ENCODE measurements around the gene RIN3. TPM values are rescaled to one million over a fixed set of nuclear protein-coding genes. Genes with fewer than 3 reads are reported as not detected.

RIN3 gene
- total RNA-seq, 1 donor from 2014 or later: 12.7 TPM

GRCh38 chr14:92619671-92620456, 106.3 kb downstream of the RIN3 start:
- H3K4me3 Mint-ChIP-seq: no peak overlapping the region
- H3K36me3 Mint-ChIP-seq (ENCODE audit: low read depth): peaks cover 23% of the 10 kb centered on the region
- no peak overlapping the region for H3K27ac Mint-ChIP-seq (ENCODE audit: unreplicated experiment)
- no peak for TF ChIP-seq CTCF (conservative IDR thresholded peaks at IDR 0.05)
- no peaks in the 10 kb centered on the region for H3K27me3 Mint-ChIP-seq (ENCODE audit: low read depth)
- DNase-seq (ENCODE audit: low read depth, low spot score): no peak
- H3K9me3 Mint-ChIP-seq: peaks cover 5% of the 10 kb centered on the region
- H3K4me1 Mint-ChIP-seq: no peaks in the 10 kb centered on the region

GRCh38 chr14:92622311-92622710, 108.7 kb downstream of the RIN3 start:
- Mint-ChIP-seq H3K36me3 (ENCODE audit: low read depth) (peaks cover 38% of the 10 kb centered on the region), H3K27me3 (ENCODE audit: low read depth) (no peaks in the 10 kb centered on the region), H3K9me3 (peaks cover 16% of the 10 kb centered on the region), H3K4me1 (no peaks in the 10 kb centered on the region), H3K4me3 (no peak overlapping the region), H3K27ac (ENCODE audit: unreplicated experiment) (no peak overlapping the region)
- TF ChIP-seq CTCF (conservative IDR thresholded peaks at IDR 0.05): no peak
- no peak for DNase-seq (ENCODE audit: low read depth, low spot score)

GRCh38 chr14:92624764-92625163, 111.2 kb downstream of the RIN3 start:
- H3K27me3 Mint-ChIP-seq (ENCODE audit: low read depth): no peaks in the 10 kb centered on the region
- H3K4me3 Mint-ChIP-seq: no peak overlapping the region
- DNase-seq (ENCODE audit: low read depth, low spot score): no peak
- peaks cover 46% of the 10 kb centered on the region for H3K36me3 Mint-ChIP-seq (ENCODE audit: low read depth)
- H3K27ac Mint-ChIP-seq (ENCODE audit: unreplicated experiment): no peak overlapping the region
- TF ChIP-seq CTCF (conservative IDR thresholded peaks at IDR 0.05): no peak
- H3K9me3 Mint-ChIP-seq: peaks cover 21% of the 10 kb centered on the region
- peaks cover 5% of the 10 kb centered on the region for H3K4me1 Mint-ChIP-seq

- H3K4me3 Mint-ChIP-seq: no peak overlapping the region
- peaks cover 21% of the 10 kb centered on the region for H3K9me3 Mint-ChIP-seq
- TF ChIP-seq CTCF (conservative IDR thresholded peaks at IDR 0.05): no peak
- H3K4me1 Mint-ChIP-seq: peaks cover 5% of the 10 kb centered on the region
- no peaks in the 10 kb centered on the region for H3K27me3 Mint-ChIP-seq (ENCODE audit: low read depth)
- H3K27ac Mint-ChIP-seq (ENCODE audit: unreplicated experiment): no peak overlapping the region
- H3K36me3 Mint-ChIP-seq (ENCODE audit: low read depth): peaks cover 46% of the 10 kb centered on the region
- DNase-seq (ENCODE audit: low read depth, low spot score): no peak
Measured at GRCh38 chr14:92625213-92625612, 111.6 kb downstream of the RIN3 start.

GRCh38 chr14:92626041-92626440, 112.5 kb downstream of the RIN3 start:
- Mint-ChIP-seq H3K27ac (ENCODE audit: unreplicated experiment) (no peak overlapping the region), H3K4me1 (peaks cover 5% of the 10 kb centered on the region), H3K27me3 (ENCODE audit: low read depth) (no peaks in the 10 kb centered on the region), H3K4me3 (no peak overlapping the region), H3K36me3 (ENCODE audit: low read depth) (peaks cover 46% of the 10 kb centered on the region), H3K9me3 (peaks cover 21% of the 10 kb centered on the region)
- DNase-seq (ENCODE audit: low read depth, low spot score): no peak
- no peak for TF ChIP-seq CTCF (conservative IDR thresholded peaks at IDR 0.05)

Data from neural crest cell (in vitro differentiated cells).